H1 (cell line): ENCODE data around the gene NDUFAF3. TPM values are rescaled to one million over a fixed set of nuclear protein-coding genes. Genes with fewer than 3 reads are reported as not detected.
A peak's percentile ranks its signal among the peaks of the same experiment; 100 is the strongest.

Experiments
- CBX8 ChIP-seq: fragments of 300-800, 300-1000 bp; sonication (generic); IDR thresholded peaks from 2 replicates; pipeline ENCODE4 v1.7.1; 2016; ENCODE audit warnings: low read depth, low read length, borderline replicate concordance
- CHD7 ChIP-seq: fragments of 300-600 bp; sonication (generic); IDR thresholded peaks from 2 replicates; pipeline ENCODE4 v1.7.1; 2012; ENCODE audit warnings: low read length, moderate library complexity, mild to moderate bottlenecking, inconsistent platforms; ENCODE audit not compliant: insufficient replicate concordance
- E2F6 ChIP-seq: IDR thresholded peaks from 2 replicates; pipeline ENCODE4 v1.6.1; 2012; ENCODE audit warnings: inconsistent platforms
- JUN ChIP-seq: IDR thresholded peaks from 2 replicates; pipeline ENCODE4 v1.6.1; 2011; ENCODE audit warnings: low read depth, mild to moderate bottlenecking, improper control_type of control experiment, low read length
- KDM5A ChIP-seq: fragments of 200-600 bp; IDR thresholded peaks from 2 replicates; pipeline ENCODE4 v1.7.1; 2012; ENCODE audit warnings: mild to moderate bottlenecking, low read length, inconsistent platforms, mixed read lengths
- MAFK ChIP-seq: IDR thresholded peaks from 2 replicates; pipeline ENCODE4 v1.6.1; 2012; ENCODE audit warnings: low read depth, mild to moderate bottlenecking, improper control_type of control experiment, low read length
- PHF8 ChIP-seq: fragments of 200-600 bp; sonication (generic); conservative IDR thresholded peaks from 2 replicates; pipeline ENCODE4 v1.7.1; 2012; ENCODE audit warnings: low read depth, mild to moderate bottlenecking, inconsistent platforms, low read length, moderate library complexity
- SIN3A ChIP-seq, 2 experiments: IDR thresholded peaks in 1 of 2; conservative IDR thresholded peaks in 1 of 2; 2 replicates each; pipeline ENCODE4 v1.6.1; 2011 to 2012; ENCODE audit warnings: low read length in 2 of 2, improper control_type of control experiment in 1 of 2, low read depth in 1 of 2, mild to moderate bottlenecking in 1 of 2
- SIRT6 ChIP-seq: IDR thresholded peaks from one replicate; pipeline ENCODE4 v1.7.1; 2012; ENCODE audit warnings: low read length, inconsistent platforms
- SP4 ChIP-seq: IDR thresholded peaks from 2 replicates; pipeline ENCODE4 v1.6.1; 2012; ENCODE audit warnings: low read length, inconsistent platforms
- polyA plus RNA-seq, 7 experiments: library from polyadenylated mRNA; depleted of rRNA in 3 of 7; stranded (reverse) in 5 of 7; unstranded in 2 of 7; fragments of >200 nt in 5 of 7; fragments of 200-250 nt in 2 of 7; gene quantifications; 1 replicate in 5 of 7; 2 replicates in 1 of 7; 4 replicates in 1 of 7; pipeline versions ENCODE4 v1.2.1 to v1.2.3, GENCODE V29; 2011 to 2013; ENCODE audit warnings: missing spikeins in 2 of 7, mixed read lengths in 2 of 7
- total RNA-seq: library from RNA; stranded (reverse); fragmentation: NEBNext Ultra II Directional; extraction: Animal tissue kit (Norgen Biotek cat#: 25700); gene quantifications from 2 replicates; pipeline ENCODE4 v1.2.1, GENCODE V29; 2021

Gene NDUFAF3
- total and polyA plus RNA-seq, 2 of the 8 experiments (the other 6 are each of a cell fraction or from before 2014, with no cell fraction given): 27.8 to 45.5 TPM

DNA sequence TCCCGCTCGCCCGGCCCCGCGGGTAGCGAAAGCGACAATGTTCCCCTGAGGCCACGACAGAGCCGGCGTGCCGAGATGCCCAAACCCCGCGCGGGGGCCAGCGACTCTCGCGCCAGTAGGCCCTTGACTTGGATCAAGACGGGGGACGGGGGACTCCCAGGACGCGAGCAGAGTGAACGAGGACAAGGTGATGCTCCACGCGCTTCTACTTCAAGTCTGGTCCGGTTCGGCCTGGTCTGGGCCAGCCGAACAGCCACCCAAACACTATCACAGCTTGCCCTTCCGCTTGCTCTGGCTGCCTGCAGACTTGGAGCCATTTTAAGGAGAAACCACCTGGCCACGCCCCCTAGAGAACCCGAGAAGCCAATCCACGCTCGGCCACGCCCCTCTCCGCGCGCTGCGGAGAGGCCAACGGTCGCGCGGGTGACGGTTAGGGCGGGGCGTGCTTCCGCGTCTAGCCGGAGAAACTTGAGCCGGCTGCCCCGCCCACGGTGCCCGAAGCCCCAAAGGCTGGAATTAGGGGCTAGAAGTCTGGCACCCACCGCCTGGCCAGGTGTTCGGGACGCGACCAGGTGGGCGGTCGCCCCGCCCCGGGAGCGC is 608 bp upstream of the NDUFAF3 start (continued):
- TF ChIP-seq KDM5A (peak; percentile 35; the same call in 1 of the 2 replicates), CHD7 (no peak), MAFK (no peak), CBX8 (no peak), SP4 (0 out of 2 replicates have a peak, but pooled peaks have one; percentile 60), E2F6 (no peak), PHF8 (peak; percentile 71; the same call in 1 of the 2 replicates), SIRT6 (no peak), JUN (no peak), SIN3A (conservative IDR thresholded peaks at IDR 0.05 in 1 of 2, IDR thresholded peaks at IDR 0.05 in 1 of 2; ENCODE audit: low read depth in 1 of 2, low read length in 2 of 2) (peak; percentile 38 to 58; a peak in 2 of 4 replicates)
